SK-N-SH treated with all-trans-retinoic acid at 6 μM for 48 hours (cell line): Measurements from ENCODE around the gene PYCR2.

Source experiments
- ARNTL ChIP-seq: fragments of 450-650 bp; formaldehyde crosslinking; IDR thresholded peaks from 2 replicates; pipeline ENCODE4 v1.5.0; 2020; ENCODE audit warnings: low read depth, mild to moderate bottlenecking, moderate library complexity, borderline replicate concordance
- CSDC2 ChIP-seq: fragments of 250-450 bp; sonication (Bioruptor Pico); IDR thresholded peaks from 2 replicates; pipeline ENCODE4 v1.5.0; 2020; ENCODE audit warnings: mild to moderate bottlenecking, moderate library complexity
- ESRRG ChIP-seq: fragments of 250-450 bp; sonication (Bioruptor Pico); IDR thresholded peaks from 2 replicates; pipeline ENCODE4 v1.6.1; 2021; ENCODE audit warnings: mild to moderate bottlenecking
- OSR1 ChIP-seq: fragments of 250-450 bp; sonication (Bioruptor Pico); IDR thresholded peaks from 2 replicates; pipeline ENCODE4 v1.8.0; 2022; ENCODE audit warnings: moderate library complexity, mild to moderate bottlenecking, inconsistent platforms
- ZFP3 ChIP-seq: fragments of 250-450 bp; sonication (Bioruptor Pico); IDR thresholded peaks from 2 replicates; pipeline ENCODE4 v1.5.0; 2020; ENCODE audit warnings: mild to moderate bottlenecking, moderate library complexity
- ZNF565 ChIP-seq: fragments of 450-650 bp; formaldehyde crosslinking; conservative IDR thresholded peaks from 2 replicates; pipeline ENCODE4 v1.5.0; 2020; ENCODE audit warnings: low read depth, mild to moderate bottlenecking, moderate library complexity
- ZNF8 ChIP-seq: fragments of 450-650 bp; formaldehyde crosslinking; IDR thresholded peaks from 2 replicates; pipeline ENCODE4 v1.5.0; 2020; ENCODE audit warnings: mild to moderate bottlenecking, moderate library complexity
- TF ChIP-seq, protein P1 (sequence below): fragments of 250-450 bp; sonication (Bioruptor Pico); IDR thresholded peaks from 2 replicates; pipeline ENCODE4 v1.8.0; 2020; ENCODE audit warnings: mild to moderate bottlenecking, moderate library complexity, borderline replicate concordance
- TF ChIP-seq, protein P2 (sequence below): fragments of 250-450 bp; sonication (Bioruptor Pico); IDR thresholded peaks from 2 replicates; pipeline ENCODE4 v1.5.0; 2020; ENCODE audit warnings: mild to moderate bottlenecking, moderate library complexity

DNA sequence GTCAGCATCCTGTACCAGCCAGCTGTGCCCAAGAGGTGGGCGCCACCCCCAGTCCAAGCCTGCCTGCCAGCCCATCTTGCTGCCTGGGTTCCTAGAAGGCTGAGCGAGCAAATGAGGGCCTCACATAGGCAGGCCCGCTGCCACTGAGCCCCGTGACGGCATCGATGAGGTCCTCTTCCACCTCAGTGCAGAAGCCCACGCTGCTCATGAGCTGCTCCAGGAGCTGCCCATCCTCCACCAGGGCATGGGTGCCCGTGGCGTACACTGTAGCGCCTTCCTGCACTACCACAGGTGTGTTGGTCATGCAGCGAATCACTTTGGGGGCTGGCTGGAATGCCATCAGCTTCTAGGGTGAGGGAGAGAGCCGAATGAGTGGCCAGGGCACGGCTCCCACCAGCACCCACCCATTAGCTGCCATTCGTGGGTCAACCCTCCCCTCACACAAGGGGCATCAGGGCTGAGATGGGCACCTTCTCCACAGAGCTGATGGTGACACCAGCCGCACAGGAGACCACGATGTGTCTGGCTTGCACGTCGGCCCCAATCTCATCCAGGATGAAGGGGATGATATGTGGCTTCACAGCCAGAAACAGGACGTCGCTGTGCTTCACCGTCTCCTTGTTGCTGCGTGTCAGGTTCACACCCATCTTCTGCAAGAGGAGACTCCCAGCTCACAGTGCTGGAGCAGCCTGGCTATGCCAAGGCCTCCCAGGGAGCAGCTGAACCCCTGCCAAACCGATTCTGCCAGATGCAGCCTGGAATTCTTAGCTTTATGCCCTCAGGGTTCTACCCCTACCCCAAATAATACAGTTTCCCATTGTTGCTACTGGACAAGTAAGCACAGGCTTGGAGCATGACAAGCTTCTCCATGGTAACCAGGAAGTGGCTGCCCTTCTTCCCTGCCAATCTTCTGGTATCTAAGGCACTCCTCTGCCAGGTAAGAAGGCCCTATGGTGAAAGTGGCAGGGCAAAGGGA is 2.0 kb downstream of the PYCR2 start:
- TF ChIP-seq ESRRG (CRISPR knock-in tag) (no peak), ARNTL (no peak), CSDC2 (CRISPR knock-in tag) (no peak), ZFP3 (no peak), ZNF565 (CRISPR knock-in tag) (no peak), OSR1 (CRISPR knock-in tag) (no peak), ZNF8 (CRISPR knock-in tag) (no peak)
- TF ChIP-seq, protein P1, sequence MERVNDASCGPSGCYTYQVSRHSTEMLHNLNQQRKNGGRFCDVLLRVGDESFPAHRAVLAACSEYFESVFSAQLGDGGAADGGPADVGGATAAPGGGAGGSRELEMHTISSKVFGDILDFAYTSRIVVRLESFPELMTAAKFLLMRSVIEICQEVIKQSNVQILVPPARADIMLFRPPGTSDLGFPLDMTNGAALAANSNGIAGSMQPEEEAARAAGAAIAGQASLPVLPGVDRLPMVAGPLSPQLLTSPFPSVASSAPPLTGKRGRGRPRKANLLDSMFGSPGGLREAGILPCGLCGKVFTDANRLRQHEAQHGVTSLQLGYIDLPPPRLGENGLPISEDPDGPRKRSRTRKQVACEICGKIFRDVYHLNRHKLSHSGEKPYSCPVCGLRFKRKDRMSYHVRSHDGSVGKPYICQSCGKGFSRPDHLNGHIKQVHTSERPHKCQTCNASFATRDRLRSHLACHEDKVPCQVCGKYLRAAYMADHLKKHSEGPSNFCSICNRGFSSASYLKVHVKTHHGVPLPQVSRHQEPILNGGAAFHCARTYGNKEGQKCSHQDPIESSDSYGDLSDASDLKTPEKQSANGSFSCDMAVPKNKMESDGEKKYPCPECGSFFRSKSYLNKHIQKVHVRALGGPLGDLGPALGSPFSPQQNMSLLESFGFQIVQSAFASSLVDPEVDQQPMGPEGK (CRISPR knock-in tag) = no peak
- TF ChIP-seq, protein P2, sequence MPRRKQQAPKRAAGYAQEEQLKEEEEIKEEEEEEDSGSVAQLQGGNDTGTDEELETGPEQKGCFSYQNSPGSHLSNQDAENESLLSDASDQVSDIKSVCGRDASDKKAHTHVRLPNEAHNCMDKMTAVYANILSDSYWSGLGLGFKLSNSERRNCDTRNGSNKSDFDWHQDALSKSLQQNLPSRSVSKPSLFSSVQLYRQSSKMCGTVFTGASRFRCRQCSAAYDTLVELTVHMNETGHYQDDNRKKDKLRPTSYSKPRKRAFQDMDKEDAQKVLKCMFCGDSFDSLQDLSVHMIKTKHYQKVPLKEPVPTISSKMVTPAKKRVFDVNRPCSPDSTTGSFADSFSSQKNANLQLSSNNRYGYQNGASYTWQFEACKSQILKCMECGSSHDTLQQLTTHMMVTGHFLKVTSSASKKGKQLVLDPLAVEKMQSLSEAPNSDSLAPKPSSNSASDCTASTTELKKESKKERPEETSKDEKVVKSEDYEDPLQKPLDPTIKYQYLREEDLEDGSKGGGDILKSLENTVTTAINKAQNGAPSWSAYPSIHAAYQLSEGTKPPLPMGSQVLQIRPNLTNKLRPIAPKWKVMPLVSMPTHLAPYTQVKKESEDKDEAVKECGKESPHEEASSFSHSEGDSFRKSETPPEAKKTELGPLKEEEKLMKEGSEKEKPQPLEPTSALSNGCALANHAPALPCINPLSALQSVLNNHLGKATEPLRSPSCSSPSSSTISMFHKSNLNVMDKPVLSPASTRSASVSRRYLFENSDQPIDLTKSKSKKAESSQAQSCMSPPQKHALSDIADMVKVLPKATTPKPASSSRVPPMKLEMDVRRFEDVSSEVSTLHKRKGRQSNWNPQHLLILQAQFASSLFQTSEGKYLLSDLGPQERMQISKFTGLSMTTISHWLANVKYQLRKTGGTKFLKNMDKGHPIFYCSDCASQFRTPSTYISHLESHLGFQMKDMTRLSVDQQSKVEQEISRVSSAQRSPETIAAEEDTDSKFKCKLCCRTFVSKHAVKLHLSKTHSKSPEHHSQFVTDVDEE (CRISPR knock-in tag) = no peak
